Hematopoietic multipotent progenitor cell treated with erythropoietin and hydrocortisone succinate and interleukin-3 and kit ligand, for 15 days (in vitro differentiated cells): ENCODE measurements around the gene TYROBP.
"Not testable (repeated sequence)": the region's sequence is repeated elsewhere in the genome, so short reads cannot be mapped to it uniquely, and the experiment has no call there.

Experiments
- DNase-seq: peaks from one replicate; pipeline ENCODE4 v3.0.0-alpha.2; 2015; ENCODE audit warnings: low spot score

TYROBP gene

DNA sequence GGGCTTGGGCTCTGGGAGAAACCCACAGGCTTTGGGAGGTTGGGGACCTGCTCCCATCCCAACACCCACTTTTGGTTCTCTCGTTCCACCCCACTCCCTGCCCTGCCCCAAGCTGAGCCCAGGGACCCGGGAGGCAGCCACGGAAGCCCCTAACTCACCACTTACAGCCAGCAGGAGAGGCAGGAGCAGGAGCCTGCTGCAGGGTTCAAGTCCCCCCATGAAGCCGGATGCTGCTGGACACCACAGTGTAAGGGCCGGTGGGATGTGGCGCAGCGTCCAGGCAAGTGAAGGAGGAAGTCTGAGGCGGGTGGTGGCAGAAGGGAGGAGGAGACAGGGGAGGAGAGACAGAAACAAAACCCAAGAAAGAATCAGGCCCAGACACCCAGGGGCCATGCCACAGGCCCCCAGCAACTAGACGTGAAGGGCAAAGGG is at the start of gene TYROBP:
Gene TYROBP (minus strand): TSS at position 286 of the 432 bp plus-strand sequence. CDS start 67 bp downstream, at position 219.
- DNase-seq, result no peak

DNA sequence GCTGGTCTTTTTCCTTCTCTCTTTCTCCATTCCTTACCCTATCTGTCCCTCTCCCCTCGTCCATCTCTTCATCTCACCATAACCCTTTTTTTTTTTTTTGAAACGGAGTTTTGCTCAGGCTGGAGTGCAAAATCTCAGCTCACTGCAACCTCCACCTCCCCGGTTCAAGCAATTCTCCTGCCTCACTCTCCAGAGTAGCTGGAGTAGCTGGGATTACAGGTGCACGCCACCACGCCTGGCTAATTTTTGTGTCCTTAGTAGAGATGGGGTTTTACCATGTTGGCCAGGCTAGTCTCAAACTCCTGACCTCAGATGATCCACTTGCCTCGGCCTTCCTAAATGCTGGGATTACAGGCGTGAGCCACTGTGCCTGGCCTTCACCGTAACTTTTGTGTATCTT is 49.3 kb upstream of the TYROBP start:
- DNase-seq, result not testable (repeated sequence)

DNA sequence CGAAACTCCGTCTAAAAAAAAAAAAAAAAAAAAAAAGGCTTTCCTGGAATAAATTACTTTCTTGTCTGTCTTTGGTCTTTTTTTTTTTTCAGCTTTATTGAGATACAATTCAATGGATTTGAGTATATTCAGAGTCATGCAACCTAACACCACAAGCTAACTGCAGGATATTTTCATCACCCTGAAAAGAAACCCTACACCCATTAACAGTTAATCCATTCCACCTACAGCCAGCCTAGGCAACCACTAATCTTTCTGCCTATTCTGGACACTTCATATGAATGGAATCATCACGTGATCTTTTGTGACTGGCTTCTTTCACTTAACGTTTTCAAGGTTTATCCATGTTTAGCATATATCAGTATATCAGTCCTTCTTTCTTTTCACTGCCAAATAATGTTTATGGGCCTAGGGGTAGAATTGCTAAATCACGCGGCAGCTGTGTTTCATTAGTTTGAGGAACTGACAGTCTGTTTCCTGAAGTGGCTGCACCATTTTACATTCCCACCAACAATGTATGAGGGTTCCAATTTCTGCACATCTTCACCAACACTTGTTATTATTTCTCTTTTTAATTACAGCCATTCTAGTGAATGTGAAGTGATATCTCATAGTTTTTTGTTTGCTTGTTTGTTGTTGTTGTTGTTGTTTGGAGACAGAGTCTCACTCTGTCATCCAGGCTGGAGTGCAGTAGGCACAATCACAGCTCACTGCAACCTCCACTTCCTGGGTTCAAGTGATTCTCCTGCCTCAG is 48.0 kb upstream of the TYROBP start:
- DNase-seq, result no peak

DNA sequence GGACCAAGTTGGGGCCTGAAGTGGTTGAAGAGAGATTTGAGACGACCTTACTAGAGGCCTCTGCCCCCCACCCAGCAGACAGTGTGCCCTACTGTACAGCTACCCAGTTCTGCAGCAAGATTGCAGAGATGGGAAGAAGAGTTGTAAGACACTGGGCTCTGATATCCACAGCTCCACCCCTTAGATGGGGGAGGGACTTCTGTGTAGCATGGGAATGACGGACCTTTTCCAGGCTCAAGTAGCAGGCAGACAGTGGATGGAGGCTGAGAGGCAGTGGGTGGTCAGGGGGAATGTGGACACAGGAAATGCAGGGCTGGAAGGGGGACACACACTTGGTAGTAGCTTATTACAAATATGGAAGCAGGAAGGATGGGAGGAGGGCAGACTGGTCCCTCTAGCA is 41.0 kb upstream of the TYROBP start:
- DNase-seq, result no peak

DNA sequence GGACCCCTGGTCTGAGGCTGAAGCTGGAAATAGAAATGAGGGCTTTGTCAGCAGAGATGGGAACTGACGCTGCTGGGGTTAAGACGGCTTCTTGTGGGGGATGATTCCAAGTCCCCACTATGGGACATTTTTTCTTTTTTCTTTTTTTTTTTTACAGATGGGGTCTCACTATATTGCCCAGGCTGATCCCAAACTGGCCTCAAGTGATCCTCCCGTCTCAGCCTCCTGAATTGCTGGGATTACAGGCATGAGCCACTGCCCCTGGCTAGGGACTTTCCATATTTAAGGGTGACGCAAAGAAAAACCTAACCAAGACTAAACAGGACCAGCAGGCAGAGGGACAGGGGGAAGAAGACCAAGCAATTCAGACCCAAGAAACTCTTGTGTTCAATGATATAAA is 38.1 kb upstream of the TYROBP start:
- DNase-seq, result no peak

DNA sequence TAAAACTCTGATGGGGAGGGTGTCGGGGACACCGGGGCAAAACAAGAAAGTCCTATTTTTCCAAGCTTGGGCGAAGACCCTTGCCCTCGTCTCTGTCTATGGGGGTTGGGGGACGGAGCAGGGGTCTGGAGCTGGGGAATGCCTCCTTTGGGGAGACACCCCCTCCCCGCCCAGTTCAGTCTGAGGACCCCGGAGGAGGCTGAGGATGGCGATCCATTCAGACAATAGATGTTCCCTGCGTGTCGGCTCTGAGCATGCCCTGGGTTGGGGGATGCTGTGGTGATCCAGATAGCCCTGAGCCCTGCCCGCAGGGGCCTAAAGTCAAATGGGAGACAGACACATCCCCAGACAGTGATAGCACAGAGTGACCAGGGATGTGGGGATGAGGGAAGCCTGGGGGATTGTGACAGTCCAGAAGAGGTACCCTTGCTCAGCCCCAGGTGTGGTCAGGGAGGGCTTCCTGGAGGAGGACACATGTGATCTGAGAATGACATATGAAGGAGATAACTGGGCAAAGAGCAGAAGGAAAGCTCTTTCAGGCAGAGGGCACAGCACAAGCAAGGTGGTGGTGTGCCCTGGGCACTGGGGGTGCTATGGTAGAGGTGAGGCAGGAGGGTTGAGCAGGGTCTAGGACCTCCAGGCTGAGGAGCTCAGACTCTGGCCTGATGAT is 37.2 kb upstream of the TYROBP start:
- no peak for DNase-seq

DNA sequence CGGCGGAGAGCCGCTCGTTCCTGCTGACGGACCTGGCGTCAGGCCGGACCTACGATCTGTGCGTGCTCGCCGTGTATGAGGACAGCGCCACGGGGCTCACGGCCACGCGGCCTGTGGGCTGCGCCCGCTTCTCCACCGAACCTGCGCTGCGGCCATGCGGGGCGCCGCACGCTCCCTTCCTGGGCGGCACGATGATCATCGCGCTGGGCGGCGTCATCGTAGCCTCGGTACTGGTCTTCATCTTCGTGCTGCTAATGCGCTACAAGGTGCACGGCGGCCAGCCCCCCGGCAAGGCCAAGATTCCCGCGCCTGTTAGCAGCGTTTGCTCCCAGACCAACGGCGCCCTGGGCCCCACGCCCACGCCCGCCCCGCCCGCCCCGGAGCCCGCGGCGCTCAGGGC is 36.5 kb upstream of the TYROBP start:
- no peak for DNase-seq

DNA sequence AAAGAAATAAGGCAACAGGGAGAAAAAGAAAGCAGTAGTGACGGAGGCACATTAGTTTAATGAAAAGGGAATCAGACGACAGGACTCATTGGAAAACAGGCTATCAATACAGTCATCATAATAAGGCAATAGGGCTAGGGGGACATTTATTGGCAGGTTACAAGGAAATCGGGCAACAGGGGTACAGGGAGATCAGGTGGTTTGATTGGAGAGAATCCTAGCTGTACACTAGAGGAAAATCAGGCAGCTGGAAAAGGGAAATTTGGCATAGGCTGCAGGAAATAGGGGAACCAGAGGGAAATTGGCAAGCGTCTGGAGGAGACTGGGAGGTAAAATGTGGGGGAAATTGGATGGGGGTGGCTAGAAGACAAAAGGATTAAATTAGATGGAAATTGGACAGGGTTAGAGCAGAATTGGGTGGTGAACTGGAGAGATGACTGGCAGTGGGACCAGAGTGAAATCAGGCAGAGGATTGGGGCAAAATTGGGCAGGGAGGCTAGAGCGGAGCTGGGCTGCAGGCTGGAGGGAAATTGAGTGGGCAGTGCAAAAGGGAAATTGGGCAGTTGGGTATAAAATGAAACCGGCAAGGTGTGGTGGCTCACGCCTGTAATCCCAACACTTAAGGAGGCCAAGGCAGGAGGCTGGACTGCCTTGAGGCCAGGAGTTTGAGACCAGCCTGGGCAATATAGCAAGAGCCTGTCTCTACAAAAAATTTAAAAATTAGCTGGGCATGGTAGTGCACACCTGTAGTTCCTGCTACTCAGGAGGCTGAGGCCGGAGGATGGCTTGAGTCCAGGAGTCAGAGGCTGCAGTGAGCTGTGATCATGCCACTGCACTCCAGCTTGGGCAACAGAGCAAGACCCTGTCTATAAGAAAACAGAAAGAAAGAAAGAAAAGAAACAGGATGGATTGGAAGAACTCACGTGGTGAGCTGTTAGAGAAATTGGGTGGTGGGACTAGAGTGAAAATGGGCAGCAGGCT is 35.5 kb upstream of the TYROBP start:
- DNase-seq, result no peak

DNA sequence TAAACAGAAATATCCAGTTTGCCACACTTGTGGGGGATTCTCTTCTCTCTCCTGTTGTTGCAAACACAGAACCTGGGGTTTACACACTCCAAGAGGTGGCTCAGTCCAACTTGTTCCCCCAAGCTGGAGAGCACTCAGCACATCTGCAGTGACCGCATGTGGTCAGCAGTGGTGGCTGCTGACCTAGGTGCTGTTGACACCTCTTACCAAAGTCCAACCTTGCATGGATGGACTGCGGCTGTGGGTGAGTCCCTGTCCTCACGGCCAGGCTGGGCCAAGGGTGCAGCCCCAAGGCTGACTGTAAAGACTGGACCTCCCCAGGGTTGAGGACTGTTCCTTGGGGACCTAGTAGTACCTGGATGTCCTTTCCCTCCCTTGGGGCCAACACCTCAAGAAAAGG is 34.1 kb upstream of the TYROBP start:
- DNase-seq, result no peak

DNA sequence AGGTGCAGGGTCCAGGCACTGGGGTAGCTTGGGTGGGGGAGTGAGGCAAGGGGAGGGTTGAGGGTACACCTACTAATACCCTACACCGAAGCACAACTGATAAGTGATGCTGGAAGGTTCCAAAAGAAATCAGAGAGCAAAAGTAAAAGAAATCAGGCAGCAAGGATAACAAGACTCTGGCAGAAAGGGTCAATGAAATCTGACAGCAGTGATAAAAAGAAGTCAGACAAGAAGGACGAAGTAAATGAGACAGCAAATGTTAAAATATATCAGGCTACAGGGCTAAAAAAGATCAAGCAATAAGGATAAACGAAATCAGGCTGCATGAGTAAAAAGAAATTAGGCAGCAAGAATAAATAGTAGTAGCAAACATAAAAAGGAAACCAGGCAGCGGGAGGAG is 32.7 kb upstream of the TYROBP start:
- DNase-seq, result no peak

DNA sequence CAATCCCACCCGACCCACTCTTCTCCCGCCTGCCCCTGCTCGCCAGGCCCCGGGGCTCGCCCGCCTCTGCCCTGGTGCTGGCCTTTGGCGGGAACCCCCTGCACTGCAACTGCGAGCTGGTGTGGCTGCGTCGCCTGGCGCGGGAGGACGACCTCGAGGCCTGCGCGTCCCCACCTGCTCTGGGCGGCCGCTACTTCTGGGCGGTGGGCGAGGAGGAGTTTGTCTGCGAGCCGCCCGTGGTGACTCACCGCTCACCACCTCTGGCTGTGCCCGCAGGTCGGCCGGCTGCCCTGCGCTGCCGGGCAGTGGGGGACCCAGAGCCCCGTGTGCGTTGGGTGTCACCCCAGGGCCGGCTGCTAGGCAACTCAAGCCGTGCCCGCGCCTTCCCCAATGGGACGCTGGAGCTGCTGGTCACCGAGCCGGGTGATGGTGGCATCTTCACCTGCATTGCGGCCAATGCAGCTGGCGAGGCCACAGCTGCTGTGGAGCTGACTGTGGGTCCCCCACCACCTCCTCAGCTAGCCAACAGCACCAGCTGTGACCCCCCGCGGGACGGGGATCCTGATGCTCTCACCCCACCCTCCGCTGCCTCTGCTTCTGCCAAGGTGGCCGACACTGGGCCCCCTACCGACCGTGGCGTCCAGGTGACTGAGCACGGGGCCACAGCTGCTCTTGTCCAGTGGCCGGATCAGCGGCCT is 32.1 kb upstream of the TYROBP start:
- no peak for DNase-seq

DNA sequence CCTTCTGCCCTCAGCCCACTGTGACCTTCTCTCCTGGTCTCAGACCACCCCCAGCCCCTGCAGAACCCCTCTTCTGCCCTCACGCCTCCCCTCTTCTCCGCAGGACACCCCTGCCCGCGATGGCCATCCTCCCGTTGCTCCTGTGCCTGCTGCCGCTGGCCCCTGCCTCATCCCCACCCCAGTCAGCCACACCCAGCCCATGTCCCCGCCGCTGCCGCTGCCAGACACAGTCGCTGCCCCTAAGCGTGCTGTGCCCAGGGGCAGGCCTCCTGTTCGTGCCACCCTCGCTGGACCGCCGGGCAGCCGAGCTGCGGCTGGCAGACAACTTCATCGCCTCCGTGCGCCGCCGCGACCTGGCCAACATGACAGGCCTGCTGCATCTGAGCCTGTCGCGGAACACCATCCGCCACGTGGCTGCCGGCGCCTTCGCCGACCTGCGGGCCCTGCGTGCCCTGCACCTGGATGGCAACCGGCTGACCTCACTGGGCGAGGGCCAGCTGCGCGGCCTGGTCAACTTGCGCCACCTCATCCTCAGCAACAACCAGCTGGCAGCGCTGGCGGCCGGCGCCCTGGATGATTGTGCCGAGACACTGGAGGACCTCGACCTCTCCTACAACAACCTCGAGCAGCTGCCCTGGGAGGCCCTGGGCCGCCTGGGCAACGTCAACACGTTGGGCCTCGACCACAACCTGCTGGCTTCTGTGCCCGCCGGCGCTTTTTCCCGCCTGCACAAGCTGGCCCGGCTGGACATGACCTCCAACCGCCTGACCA is 31.4 kb upstream of the TYROBP start:
- no peak for DNase-seq

DNA sequence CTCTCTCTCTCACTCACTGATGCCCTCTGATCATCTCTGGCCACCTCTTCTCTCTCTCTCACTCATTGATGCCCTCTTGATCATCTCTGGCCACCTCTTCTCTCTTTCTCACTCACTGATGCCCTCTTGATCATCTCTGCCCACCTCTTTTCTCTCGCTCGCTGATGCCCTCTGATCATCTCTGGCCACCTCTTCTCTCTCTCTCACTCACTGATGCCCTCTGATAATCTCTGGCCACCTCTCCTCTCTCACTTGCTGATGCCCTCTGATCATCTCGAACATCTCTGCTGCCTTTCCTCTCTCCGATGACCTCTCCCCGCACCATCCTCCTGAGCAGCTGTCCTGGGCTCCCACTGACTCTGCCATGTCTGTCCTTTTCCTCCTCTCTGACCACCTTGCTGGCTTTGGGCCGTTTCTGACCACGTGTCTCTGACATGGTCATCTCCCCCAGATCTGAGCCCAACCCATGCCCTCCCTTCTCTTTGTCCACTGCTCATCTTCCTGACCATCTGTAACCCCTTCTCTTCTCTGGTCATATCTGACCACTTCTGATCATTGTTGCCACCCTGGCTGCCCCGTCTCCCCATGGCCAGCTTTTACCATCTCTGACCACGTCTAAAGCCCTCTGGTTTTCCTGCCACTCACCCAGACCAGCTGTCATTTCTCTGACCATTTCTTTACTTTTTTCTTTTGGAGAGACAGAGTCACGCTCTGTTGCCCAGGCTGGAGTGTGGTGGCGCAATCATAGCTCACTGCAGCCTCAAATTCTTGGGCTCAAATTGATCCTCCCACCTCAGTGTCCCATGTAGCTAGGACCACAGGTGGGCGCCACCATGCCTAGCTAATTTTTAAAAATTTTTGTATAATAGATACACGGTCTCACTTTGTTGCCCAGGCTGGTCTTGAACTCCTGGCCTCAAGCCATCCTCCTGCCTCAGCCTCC is 30.5 kb upstream of the TYROBP start:
- DNase-seq, result no peak

DNA sequence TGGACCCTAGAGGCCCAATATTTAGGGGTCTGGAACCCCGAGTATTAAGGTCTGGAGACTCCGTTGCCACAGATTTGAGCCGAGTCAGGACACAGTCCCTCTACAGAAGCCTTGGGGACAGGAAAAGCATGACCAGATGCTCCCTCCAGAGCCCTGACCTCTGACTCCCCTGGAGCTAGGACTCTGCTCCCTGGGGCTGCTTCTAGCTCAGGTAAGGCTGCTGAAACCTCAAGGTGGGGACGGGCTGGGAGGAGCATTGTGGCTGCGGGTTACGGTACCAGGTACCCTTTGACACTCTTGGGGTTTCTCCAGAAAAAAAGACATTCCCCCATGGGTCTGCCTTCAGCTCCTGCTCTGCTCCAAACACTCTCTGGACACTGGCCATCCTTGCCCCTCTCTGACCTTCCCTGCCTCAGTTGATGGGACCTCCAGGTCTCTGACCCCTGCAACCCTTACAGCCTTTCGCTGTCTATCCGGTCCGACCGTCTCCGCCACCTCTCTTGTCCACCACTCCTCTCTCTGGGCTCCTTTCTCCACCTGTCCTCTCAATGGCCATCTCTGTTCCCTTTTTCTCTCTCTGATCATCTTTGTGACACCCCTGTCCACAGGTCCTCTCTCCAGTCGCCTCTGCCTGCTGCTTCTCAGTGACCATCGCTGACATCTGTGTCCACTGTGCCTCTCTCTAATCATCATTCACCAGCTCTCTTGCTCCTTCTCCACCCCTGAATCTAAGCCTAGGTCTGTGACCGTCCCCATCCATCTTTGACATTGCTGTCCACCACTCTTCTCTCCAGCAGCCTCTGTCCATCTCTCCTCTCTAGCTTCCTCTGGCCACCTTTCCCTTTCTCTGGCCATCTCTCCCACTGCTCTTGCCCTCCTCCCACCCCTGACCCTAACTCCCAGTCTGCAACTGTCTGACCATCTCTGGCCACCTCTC is 29.5 kb upstream of the TYROBP start:
- DNase-seq, result no peak

DNA sequence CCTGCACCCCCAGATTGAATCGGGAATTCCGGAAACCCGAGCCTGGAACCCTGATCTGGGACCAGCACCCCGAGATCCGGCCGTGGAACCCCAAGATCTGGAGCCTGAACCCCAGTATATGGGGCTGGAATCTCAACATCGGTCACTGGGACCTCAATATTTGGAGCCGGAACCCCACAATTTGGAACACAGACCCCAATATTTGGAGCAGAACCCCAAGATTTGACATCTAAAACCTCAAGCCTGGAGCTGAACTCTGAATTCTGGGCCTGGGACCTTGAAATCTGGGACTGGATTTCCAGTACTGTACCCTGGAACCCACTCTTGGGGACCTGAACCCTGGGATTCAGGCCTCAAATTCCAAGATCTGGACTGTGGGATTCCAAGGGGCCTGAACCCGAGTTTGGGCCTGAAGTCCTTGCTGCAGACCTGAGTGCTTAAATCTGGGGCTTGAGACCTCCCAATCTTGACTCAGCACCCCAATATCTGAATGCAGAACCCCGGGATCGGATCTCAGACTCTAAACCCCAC is 28.7 kb upstream of the TYROBP start:
- no peak for DNase-seq

DNA sequence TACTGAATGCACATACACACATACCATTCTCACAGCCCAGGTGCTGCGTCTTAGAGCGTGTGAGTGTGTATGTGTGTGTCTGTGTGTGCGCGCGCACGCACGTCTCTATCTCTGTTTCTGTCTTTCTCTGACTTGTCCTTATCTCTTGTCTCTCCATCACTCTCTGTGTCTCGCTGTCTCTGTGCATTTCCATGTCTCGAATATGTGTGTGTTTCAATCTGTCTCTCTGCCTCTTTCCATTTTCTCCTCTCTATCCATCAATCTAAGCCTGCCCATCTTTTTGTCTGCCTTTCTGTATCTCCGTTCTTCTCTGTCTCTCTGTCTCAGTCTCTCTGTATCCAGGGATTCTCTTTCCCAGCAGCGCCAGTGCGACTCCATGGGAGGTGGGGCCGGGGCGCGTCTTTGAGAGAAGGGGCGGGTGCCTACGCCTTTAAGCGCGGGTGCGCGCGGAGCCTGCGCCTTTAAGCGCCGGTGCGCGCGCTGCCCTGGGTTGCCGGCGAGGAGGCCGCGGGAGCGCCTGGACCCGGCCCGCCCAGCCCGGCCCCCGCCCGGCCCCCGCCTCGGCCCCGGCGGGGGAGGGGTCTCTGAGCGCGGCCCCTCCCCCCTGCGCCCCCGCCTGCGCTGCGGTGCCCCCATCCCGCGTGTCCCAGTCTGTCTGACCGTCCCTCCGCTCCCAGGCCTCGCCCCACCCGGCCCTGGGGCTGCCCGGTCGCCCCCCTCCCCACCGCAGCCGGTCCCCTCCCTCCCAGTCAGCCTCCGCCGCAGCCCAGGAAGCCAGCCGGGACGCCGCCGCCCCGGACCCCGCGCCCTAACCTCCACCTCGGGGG is 28.0 kb upstream of the TYROBP start, which contains the start of gene LRFN3:
Gene LRFN3 (plus strand): TSS at position 464 of the 827 bp plus-strand sequence. CDS start 3,052 bp downstream, outside the sequence.
- no peak for DNase-seq

DNA sequence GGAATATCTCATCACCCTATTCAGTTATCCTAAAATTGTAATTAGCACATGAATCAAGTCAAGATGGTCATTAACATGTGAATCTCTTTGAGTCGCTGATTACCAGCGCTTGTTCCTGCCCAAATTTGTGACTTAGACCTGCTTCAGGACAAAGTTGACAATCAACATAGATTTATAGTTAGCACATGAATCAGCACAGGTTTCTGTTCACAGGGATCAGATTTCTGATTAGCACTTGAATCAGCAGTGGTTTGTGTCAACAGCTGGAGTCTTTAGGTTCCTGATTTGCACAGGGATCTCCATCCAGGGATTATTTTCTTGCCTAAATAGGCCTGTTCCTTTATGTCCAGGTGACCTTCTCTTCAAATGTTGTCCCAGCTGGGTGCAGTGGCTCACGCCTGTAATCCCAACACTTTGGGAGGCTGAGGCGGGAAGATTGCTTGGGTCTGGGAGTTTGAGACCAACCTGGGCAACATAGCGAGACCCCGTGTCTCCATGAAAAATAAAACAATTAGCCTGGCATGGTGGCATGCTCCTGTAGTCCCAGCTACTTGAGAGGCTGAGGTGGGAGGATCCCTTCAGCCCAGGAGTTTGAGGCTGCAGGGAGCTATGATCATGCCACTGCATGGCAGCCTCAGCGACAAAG is 24.3 kb upstream of the TYROBP start:
- DNase-seq, result no peak
